Spleen (tissue), 7 donors: Measurements from ENCODE around the gene PRRX2.

Experiments used
- POLR2A ChIP-seq, 3 donors: fragments of 450-650 bp; IDR thresholded peaks; one replicate each; pipeline ENCODE4 v1.5.1; 2017; ENCODE audit warnings: antibody characterized with exemption in 3 of 3, mild to moderate bottlenecking in 1 of 3
- POLR2AphosphoS5 ChIP-seq, 3 donors: sonication (generic); formaldehyde crosslinking; IDR thresholded peaks; one replicate each; pipeline ENCODE4 v1.5.1; 2017; ENCODE audit warnings: antibody characterized with exemption in 3 of 3
- TF ChIP-seq, protein P1 (sequence below), 11 experiments: fragments of 200-600 bp in 7 of 11; fragments of 450-650 bp in 4 of 11; sonication (generic) in 4 of 11; IDR thresholded peaks in 8 of 11; conservative IDR thresholded peaks in 3 of 11; 1 replicate in 7 of 11; 2 replicates in 4 of 11; pipeline versions ENCODE4 v1.4.0 to v1.8.0; 2016 to 2021; ENCODE audit warnings: antibody characterized with exemption in 11 of 11, inconsistent platforms in 4 of 11, mild to moderate bottlenecking in 1 of 11
- donor health status: DM: no; HTN: no; CAD: no; lungs with moderate emphysema.
- donor health status: DM: no; HTN: no; CAD: no.
- donor health status: DM: no; HTN: no; CAD: no.

DNA sequence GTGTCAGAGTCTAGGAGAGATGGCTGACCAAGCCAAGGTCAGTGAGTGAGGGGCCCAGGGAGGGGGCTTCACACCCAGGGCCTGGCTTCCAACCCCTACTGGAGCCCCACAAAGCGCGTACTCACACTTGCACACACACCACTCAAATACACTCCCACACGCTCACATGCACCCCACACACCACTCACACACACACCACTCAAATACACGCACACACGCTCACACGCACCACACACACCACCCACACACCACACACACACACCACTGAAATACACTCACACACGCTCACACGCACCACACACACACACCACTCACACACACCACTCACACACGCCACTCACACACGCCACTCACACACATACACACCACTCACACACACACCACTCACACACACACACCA lies 17.8 kb upstream of the PRRX2 start:
- TF ChIP-seq, protein P1, sequence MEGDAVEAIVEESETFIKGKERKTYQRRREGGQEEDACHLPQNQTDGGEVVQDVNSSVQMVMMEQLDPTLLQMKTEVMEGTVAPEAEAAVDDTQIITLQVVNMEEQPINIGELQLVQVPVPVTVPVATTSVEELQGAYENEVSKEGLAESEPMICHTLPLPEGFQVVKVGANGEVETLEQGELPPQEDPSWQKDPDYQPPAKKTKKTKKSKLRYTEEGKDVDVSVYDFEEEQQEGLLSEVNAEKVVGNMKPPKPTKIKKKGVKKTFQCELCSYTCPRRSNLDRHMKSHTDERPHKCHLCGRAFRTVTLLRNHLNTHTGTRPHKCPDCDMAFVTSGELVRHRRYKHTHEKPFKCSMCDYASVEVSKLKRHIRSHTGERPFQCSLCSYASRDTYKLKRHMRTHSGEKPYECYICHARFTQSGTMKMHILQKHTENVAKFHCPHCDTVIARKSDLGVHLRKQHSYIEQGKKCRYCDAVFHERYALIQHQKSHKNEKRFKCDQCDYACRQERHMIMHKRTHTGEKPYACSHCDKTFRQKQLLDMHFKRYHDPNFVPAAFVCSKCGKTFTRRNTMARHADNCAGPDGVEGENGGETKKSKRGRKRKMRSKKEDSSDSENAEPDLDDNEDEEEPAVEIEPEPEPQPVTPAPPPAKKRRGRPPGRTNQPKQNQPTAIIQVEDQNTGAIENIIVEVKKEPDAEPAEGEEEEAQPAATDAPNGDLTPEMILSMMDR (IDR thresholded peaks at IDR 0.05 in 8 of 11, conservative IDR thresholded peaks at IDR 0.05 in 3 of 11): no peak
- TF ChIP-seq POLR2A (IDR thresholded peaks at IDR 0.05): no peak
- no peak for TF ChIP-seq POLR2AphosphoS5 (IDR thresholded peaks at IDR 0.05)
